HCT116 (cell line): ENCODE results near the gene SDK1.

Experiments
- EGR1 ChIP-seq: IDR thresholded peaks from 2 replicates; pipeline ENCODE4 v1.6.1; 2012; ENCODE audit warnings: low read depth
- FOSL1 ChIP-seq: IDR thresholded peaks from 2 replicates; pipeline ENCODE4 v1.6.1; 2012; ENCODE audit warnings: low read depth
- JUND ChIP-seq: IDR thresholded peaks from 2 replicates; pipeline ENCODE4 v1.6.1; 2012
- POLR2A ChIP-seq: IDR thresholded peaks from 2 replicates; pipeline ENCODE4 v1.7.0; 2011; ENCODE audit warnings: borderline replicate concordance; ENCODE audit not compliant: insufficient read depth, insufficient read length; ENCODE audit errors: extremely low read depth
- RAD21 ChIP-seq: IDR thresholded peaks from 2 replicates; pipeline ENCODE4 v1.6.1; 2012; ENCODE audit warnings: low read depth, mild to moderate bottlenecking
- SRF ChIP-seq: IDR thresholded peaks from 2 replicates; pipeline ENCODE4 v1.6.1; 2012; ENCODE audit warnings: low read depth
- TF ChIP-seq, protein P1 (sequence below), 3 experiments: fragments of 200-600 bp in 1 of 3; sonication (generic) in 1 of 3; IDR thresholded peaks in 2 of 3; conservative IDR thresholded peaks in 1 of 3; 2 replicates each; pipeline ENCODE4 v1.5.1; 2012 to 2017; ENCODE audit warnings: low read depth in 2 of 3, low read length in 2 of 3, antibody characterized with exemption in 1 of 3, borderline replicate concordance in 1 of 3, control low read depth in 1 of 3, mild to moderate bottlenecking in 1 of 3, mixed read lengths in 1 of 3, mixed run types in 1 of 3, moderate library complexity in 1 of 3; ENCODE audit not compliant: insufficient read depth in 1 of 3
- TF ChIP-seq, protein P2 (sequence below): IDR thresholded peaks from 2 replicates; pipeline ENCODE4 v1.6.1; 2012

DNA sequence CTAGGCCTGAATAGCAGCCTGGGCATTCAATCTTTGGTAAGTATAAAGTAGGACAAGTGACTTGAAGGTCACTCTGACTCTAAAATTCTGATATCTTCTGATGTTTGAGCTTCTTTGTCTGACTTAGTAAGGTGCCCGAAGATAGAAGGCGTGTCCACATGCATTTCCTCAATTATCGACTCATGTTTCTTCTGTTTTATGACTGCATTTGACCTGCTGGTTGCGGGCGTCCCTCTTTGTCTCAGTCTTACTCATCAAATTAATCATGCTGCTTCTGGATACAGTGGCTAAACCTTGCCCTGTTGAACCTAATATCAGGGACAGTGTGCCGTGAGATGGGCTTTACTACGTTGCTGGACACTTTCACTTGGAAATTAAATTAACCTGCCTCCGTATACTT is 534.1 kb downstream of the SDK1 start:
- TF ChIP-seq JUND (no peak), POLR2A (no peak), FOSL1 (0 out of 2 replicates have a peak, but pooled peaks have one; percentile 31), SRF (no peak), RAD21 (no peak), EGR1 (no peak)
- TF ChIP-seq, protein P1, sequence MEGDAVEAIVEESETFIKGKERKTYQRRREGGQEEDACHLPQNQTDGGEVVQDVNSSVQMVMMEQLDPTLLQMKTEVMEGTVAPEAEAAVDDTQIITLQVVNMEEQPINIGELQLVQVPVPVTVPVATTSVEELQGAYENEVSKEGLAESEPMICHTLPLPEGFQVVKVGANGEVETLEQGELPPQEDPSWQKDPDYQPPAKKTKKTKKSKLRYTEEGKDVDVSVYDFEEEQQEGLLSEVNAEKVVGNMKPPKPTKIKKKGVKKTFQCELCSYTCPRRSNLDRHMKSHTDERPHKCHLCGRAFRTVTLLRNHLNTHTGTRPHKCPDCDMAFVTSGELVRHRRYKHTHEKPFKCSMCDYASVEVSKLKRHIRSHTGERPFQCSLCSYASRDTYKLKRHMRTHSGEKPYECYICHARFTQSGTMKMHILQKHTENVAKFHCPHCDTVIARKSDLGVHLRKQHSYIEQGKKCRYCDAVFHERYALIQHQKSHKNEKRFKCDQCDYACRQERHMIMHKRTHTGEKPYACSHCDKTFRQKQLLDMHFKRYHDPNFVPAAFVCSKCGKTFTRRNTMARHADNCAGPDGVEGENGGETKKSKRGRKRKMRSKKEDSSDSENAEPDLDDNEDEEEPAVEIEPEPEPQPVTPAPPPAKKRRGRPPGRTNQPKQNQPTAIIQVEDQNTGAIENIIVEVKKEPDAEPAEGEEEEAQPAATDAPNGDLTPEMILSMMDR (IDR thresholded peaks at IDR 0.05 in 2 of 3, conservative IDR thresholded peaks at IDR 0.05 in 1 of 3; ENCODE audit: borderline replicate concordance in 1 of 3, insufficient read depth in 1 of 3, low read depth in 2 of 3, low read length in 2 of 3): no peak
- TF ChIP-seq, protein P2, sequence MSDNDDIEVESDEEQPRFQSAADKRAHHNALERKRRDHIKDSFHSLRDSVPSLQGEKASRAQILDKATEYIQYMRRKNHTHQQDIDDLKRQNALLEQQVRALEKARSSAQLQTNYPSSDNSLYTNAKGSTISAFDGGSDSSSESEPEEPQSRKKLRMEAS: no peak
